ENCODE data around the gene ORMDL1.
"Not testable (repeated sequence)": the region's sequence is repeated elsewhere in the genome, so short reads cannot be mapped to it uniquely, and the experiment has no call there.

ORMDL1 gene

GRCh38 chr2:189770590-189771322, 13.4 kb downstream of the ORMDL1 start:
- DNase-seq = no peak

GRCh38 chr2:189763908-189764661, 20.1 kb downstream of the ORMDL1 start:
- DNase-seq = no peak

- DNase-seq = peak; percentile 94
Observed at GRCh38 chr2:189762551-189763298, 21.4 kb downstream of the ORMDL1 start, which contains the start of gene OSGEPL1. Gene OSGEPL1 (minus strand): TSS chr2:189762792. CDS start chr2:189761640, 1,152 bp downstream.

- DNase-seq = no peak
Observed at GRCh38 chr2:189762229-189762550, 21.9 kb downstream of the ORMDL1 start.

- not testable (repeated sequence) for DNase-seq
Observed at GRCh38 chr2:189760154-189760553, 24.0 kb downstream of the ORMDL1 start.

GRCh38 chr2:189756311-189756952, 27.7 kb downstream of the ORMDL1 start:
- no peak for DNase-seq

- no peak for DNase-seq
Observed at GRCh38 chr2:189751080-189751658, 33.0 kb downstream of the ORMDL1 start.

GRCh38 chr2:189729430-189729829, 54.7 kb downstream of the ORMDL1 start:
- no peak for DNase-seq

GRCh38 chr2:189726849-189727248, 57.3 kb downstream of the ORMDL1 start:
- no peak for DNase-seq

GRCh38 chr2:189726271-189726670, 57.9 kb downstream of the ORMDL1 start:
- DNase-seq = no peak

GRCh38 chr2:189723192-189723591, 60.9 kb downstream of the ORMDL1 start:
- DNase-seq = no peak
